Upper lobe of left lung (tissue), 4 donors: Measurements from ENCODE around the gene FBRSL1.

Source experiments
- CTCF ChIP-seq, 6 experiments: fragments of 450-650 bp in 4 of 6; fragments of 200-600 bp in 2 of 6; sonication (generic) in 2 of 6; IDR thresholded peaks; one replicate each; pipeline ENCODE4 v1.5.1; 2016 to 2019; ENCODE audit warnings: antibody characterized with exemption in 6 of 6
- EP300 ChIP-seq, 4 donors: sonication (generic); formaldehyde crosslinking; IDR thresholded peaks; one replicate each; pipeline ENCODE4 v1.5.1; 2017; ENCODE audit warnings: antibody characterized with exemption in 4 of 4, control low read depth in 2 of 4
- POLR2A ChIP-seq, 4 donors: fragments of 450-650 bp; IDR thresholded peaks; one replicate each; pipeline ENCODE4 v1.5.1; 2016 to 2017; ENCODE audit warnings: antibody characterized with exemption in 4 of 4, mild to moderate bottlenecking in 2 of 4
- POLR2AphosphoS5 ChIP-seq, 2 donors: sonication (generic); formaldehyde crosslinking; IDR thresholded peaks; one replicate each; pipeline ENCODE4 v1.5.1; 2017; ENCODE audit warnings: antibody characterized with exemption in 2 of 2

DNA sequence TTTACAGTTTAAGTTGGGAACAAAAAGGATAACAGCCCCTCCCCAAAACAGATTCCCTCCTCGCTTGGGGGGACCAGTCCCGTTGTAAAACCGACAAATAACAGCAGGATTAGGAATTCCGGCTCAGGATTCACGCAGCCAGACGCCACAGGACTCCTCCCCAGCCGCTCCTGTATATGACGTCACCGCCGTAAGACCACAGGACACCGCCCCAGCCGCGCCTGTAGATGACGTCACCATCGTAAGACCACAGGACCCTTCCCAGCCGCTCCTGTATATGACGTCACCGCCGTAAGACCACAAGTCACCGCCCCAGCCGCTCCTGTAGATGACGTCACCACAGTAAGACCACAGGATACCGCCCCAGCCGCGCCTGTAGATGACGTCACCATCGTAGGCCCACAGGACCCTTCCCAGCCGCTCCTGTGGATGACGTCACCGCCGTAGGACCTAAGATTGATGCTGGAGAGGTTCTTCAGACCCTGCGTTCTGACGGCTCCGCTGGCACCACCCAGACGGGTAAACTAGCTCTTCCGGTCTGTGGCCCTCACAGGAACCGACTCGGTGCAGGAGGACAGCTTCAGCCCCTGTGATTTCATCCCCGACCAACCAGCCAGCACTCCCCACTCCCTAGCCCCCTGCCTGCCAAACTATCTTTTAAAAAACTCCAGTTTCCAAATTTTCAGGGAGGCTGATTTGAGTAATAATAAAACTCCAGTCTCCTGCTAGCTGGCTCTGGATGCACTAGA, 43.9 kb upstream of the FBRSL1 start:
- TF ChIP-seq CTCF (IDR thresholded peaks at IDR 0.05) (no peak), POLR2AphosphoS5 (IDR thresholded peaks at IDR 0.05) (no peak), POLR2A (IDR thresholded peaks at IDR 0.05) (peak in 1 of 4 donors; percentile 35), EP300 (IDR thresholded peaks at IDR 0.05) (no peak)
